Sigmoid colon (tissue), 7 donors: Measurements from ENCODE around the gene NEO1. TPM values are rescaled to one million over a fixed set of nuclear protein-coding genes. Genes with fewer than 3 reads are reported as not detected.

Source experiments
- DNase-seq: peaks from one replicate; pipeline ENCODE4 v3.0.0-alpha.2; 2019
- H3K27ac ChIP-seq, 4 donors: fragments of 200-600 bp; sonication (generic); one replicate each; pipeline ENCODE4 v1.5.1; 2016 to 2019; ENCODE audit warnings: mild to moderate bottlenecking in 1 of 4
- H3K27me3 ChIP-seq, 3 donors: fragments of 200-600 bp; sonication (generic); one replicate each; pipeline ENCODE4 v1.5.1; 2019; ENCODE audit warnings: mild to moderate bottlenecking in 1 of 3
- H3K36me3 ChIP-seq, 4 donors: fragments of 200-600 bp; sonication (generic); one replicate each; pipeline ENCODE4 v1.5.1; 2016 to 2019
- H3K4me1 ChIP-seq, 4 donors: fragments of 200-600 bp; sonication (generic); one replicate each; pipeline ENCODE4 v1.5.1; 2017 to 2019
- H3K4me3 ChIP-seq, 4 donors: fragments of 200-600 bp; sonication (generic); one replicate each; pipeline ENCODE4 v1.5.1; 2017 to 2019; ENCODE audit warnings: mild to moderate bottlenecking in 2 of 4, moderate library complexity in 1 of 4
- H3K9me3 ChIP-seq, 4 donors: fragments of 200-600 bp in 3 of 4; sonication (generic) in 3 of 4; one replicate each; pipeline versions ENCODE4 v1.5.1 to v1.6.1; 2013 to 2019
- CTCF ChIP-seq, 4 experiments: fragments of 450-650 bp in 3 of 4; fragments of 200-600 bp in 1 of 4; IDR thresholded peaks; one replicate each; pipeline ENCODE4 v1.5.1; 2016 to 2019; ENCODE audit warnings: antibody characterized with exemption in 4 of 4, mild to moderate bottlenecking in 3 of 4, moderate library complexity in 2 of 4
- EP300 ChIP-seq, 4 donors: sonication (generic); formaldehyde crosslinking; IDR thresholded peaks; one replicate each; pipeline ENCODE4 v1.6.1; 2017; ENCODE audit warnings: antibody characterized with exemption in 4 of 4
- POLR2A ChIP-seq, 2 donors: fragments of 450-650 bp; IDR thresholded peaks; one replicate each; pipeline ENCODE4 v1.6.1; 2016; ENCODE audit warnings: antibody characterized with exemption in 2 of 2, mild to moderate bottlenecking in 2 of 2, moderate library complexity in 2 of 2
- POLR2AphosphoS5 ChIP-seq, 4 donors: sonication (generic); formaldehyde crosslinking; IDR thresholded peaks; one replicate each; pipeline ENCODE4 v1.6.1; 2017; ENCODE audit warnings: antibody characterized with exemption in 4 of 4
- WGBS, 2 donors: extraction: QIAGEN DNeasy Blood & Tissue Kit; methylation state at CpG; one replicate each; pipeline ENCODE4 v1.1.7; 2013; 5-methylcytosine and 5-hydroxymethylcytosine counted together
- intact Hi-C: fragments of 100-400 bp; cut with DNase I; formaldehyde crosslinking; loops from one replicate; pipeline ENCODE4 v1.15.1; 2023
- polyA plus RNA-seq, 3 donors: library from polyadenylated mRNA; stranded (reverse); fragments of 200-250 nt; gene quantifications; one replicate each; pipeline ENCODE4 v1.2.3, GENCODE V29; 2013
- total RNA-seq, 4 donors: library from RNA; depleted of rRNA; stranded (reverse); fragments of >200 nt; gene quantifications; one replicate each; pipeline ENCODE4 v1.1.0, GENCODE V29; 2016
- donor health status: healthy with polysubstance abuse.
- donor health status: Bipolar disorder and iron deficiency.
- donor health status: healthy.

NEO1 gene
- total and polyA plus RNA-seq, 7 donors = 9.0 to 56.5 (median 26.8) TPM

- peaks cover 0 to 15% (median 0%) of the 10 kb centered on the region in 4 donors for H3K36me3 ChIP-seq
- DNase-seq = no peak
- no peak overlapping the region for H3K27ac ChIP-seq
- intact Hi-C loops = no loop called here
- TF ChIP-seq EP300 (IDR thresholded peaks at IDR 0.05) = no peak
- no peak for TF ChIP-seq CTCF (IDR thresholded peaks at IDR 0.05)
- no peak for TF ChIP-seq POLR2AphosphoS5 (IDR thresholded peaks at IDR 0.05)
- TF ChIP-seq POLR2A (IDR thresholded peaks at IDR 0.05) = no peak
- WGBS, 2 donors = 69 to 90% methylated on average over 6 of the region's 6 CpGs
- H3K9me3 ChIP-seq = no peaks in the 10 kb centered on the region
- no peaks in the 10 kb centered on the region for H3K4me1 ChIP-seq
- no peaks in the 10 kb centered on the region for H3K27me3 ChIP-seq
- no peak overlapping the region for H3K4me3 ChIP-seq
Observed at GRCh38 chr15:73119478-73119877, 67.2 kb downstream of the NEO1 start.

GRCh38 chr15:73120269-73120668 is 68.0 kb downstream of the NEO1 start:
- Histone ChIP-seq H3K27me3 (no peaks in the 10 kb centered on the region), H3K4me3 (no peak overlapping the region)

GRCh38 chr15:73125219-73125618 is 73.0 kb downstream of the NEO1 start:
- peaks cover 0 to 27% (median 3%) of the 10 kb centered on the region in 4 donors for H3K36me3 ChIP-seq
- intact Hi-C loops = no loop called here
- TF ChIP-seq POLR2A (IDR thresholded peaks at IDR 0.05) (no peak), CTCF (IDR thresholded peaks at IDR 0.05) (no peak), EP300 (IDR thresholded peaks at IDR 0.05) (no peak), POLR2AphosphoS5 (IDR thresholded peaks at IDR 0.05) (no peak)
- no peaks in the 10 kb centered on the region for H3K27me3 ChIP-seq
- no peaks in the 10 kb centered on the region for H3K4me1 ChIP-seq
- 80 to 84% methylated on average over 2 of the region's 2 CpGs for WGBS, 2 donors
- H3K4me3 ChIP-seq = no peak overlapping the region
- no peak overlapping the region for H3K27ac ChIP-seq
- DNase-seq = no peak
- H3K9me3 ChIP-seq = no peaks in the 10 kb centered on the region

More at GRCh38 chr15:73120269-73120668, 68.0 kb downstream of the NEO1 start:
- no peaks in the 10 kb centered on the region for H3K4me1 ChIP-seq
- H3K27ac ChIP-seq = no peak overlapping the region
- no peak for DNase-seq
- peaks cover 0 to 23% (median 0%) of the 10 kb centered on the region in 4 donors for H3K36me3 ChIP-seq
- intact Hi-C loops = no loop called here
- TF ChIP-seq EP300 (IDR thresholded peaks at IDR 0.05) (no peak), POLR2AphosphoS5 (IDR thresholded peaks at IDR 0.05) (no peak), CTCF (IDR thresholded peaks at IDR 0.05) (no peak), POLR2A (IDR thresholded peaks at IDR 0.05) (no peak)
- no peaks in the 10 kb centered on the region for H3K9me3 ChIP-seq

- intact Hi-C loops = no loop called here
- no peaks in the 10 kb centered on the region for H3K27me3 ChIP-seq
- no peak overlapping the region for H3K27ac ChIP-seq
- peaks cover 0 to 27% (median 3%) of the 10 kb centered on the region in 4 donors for H3K36me3 ChIP-seq
- no peak for TF ChIP-seq POLR2AphosphoS5 (IDR thresholded peaks at IDR 0.05)
- peak in 3 of 4 experiments; percentile 46 to 57 (median 50) for TF ChIP-seq CTCF (IDR thresholded peaks at IDR 0.05)
- no peak for DNase-seq
- H3K4me3 ChIP-seq = no peak overlapping the region
- no peaks in the 10 kb centered on the region for H3K9me3 ChIP-seq
- no peaks in the 10 kb centered on the region for H3K4me1 ChIP-seq
- 69 to 71% methylated on average over 2 of the region's 2 CpGs for WGBS, 2 donors
Observed at GRCh38 chr15:73127302-73127936, 75.2 kb downstream of the NEO1 start.

- Histone ChIP-seq H3K27ac (no peak overlapping the region), H3K4me3 (no peak overlapping the region), H3K36me3 (peaks cover 0 to 10% (median 3%) of the 10 kb centered on the region in 4 donors), H3K27me3 (no peaks in the 10 kb centered on the region), H3K4me1 (no peaks in the 10 kb centered on the region), H3K9me3 (no peaks in the 10 kb centered on the region)
- 91 to 95% methylated on average over 1 of the region's 1 CpG for WGBS, 2 donors
- TF ChIP-seq CTCF (IDR thresholded peaks at IDR 0.05) (no peak), POLR2A (IDR thresholded peaks at IDR 0.05) (no peak), EP300 (IDR thresholded peaks at IDR 0.05) (no peak), POLR2AphosphoS5 (IDR thresholded peaks at IDR 0.05) (no peak)
- DNase-seq = no peak
- intact Hi-C loops = no loop called here
Observed at GRCh38 chr15:73130830-73131229, 78.6 kb downstream of the NEO1 start.
